Activated CD4-positive, alpha-beta memory T cell treated with anti-CD3 and anti-CD28 coated beads, Interleukin-2, amount 10 ng/mL, durations not matched to agents 7 days and 5 days (primary cell): Measurements from ENCODE around the gene MAN2B2. TPM values are rescaled to one million over a fixed set of nuclear protein-coding genes. Genes with fewer than 3 reads are reported as not detected.

Experiments
- CTCF ChIA-PET: fragments of 350-600 bp; sonication (Branson Sonifier 250); formaldehyde crosslinking; loops from one replicate; lab custom pipeline; 2021; ENCODE audit warnings: antibody characterized with exemption, inconsistent platforms; lab: Charles Lee
- POLR2A ChIA-PET: fragments of 350-600 bp; sonication (Branson Sonifier 250); formaldehyde crosslinking; loops from one replicate; lab custom pipeline; 2021; ENCODE audit warnings: antibody characterized with exemption; lab: Charles Lee
- DNase-seq: peaks from one replicate; pipeline ENCODE4 v3.0.0-alpha.2; 2020
- H3K27ac Mint-ChIP-seq: one replicate; pipeline ENCODE4 v1.8.0; 2021; ENCODE audit warnings: mild to moderate bottlenecking, mixed read lengths
- H3K27me3 Mint-ChIP-seq: one replicate; pipeline ENCODE4 v1.8.0; 2021; ENCODE audit warnings: mixed read lengths
- H3K36me3 Mint-ChIP-seq: one replicate; pipeline ENCODE4 v1.8.0; 2021; ENCODE audit warnings: low read depth, mixed read lengths
- H3K4me1 Mint-ChIP-seq: one replicate; pipeline ENCODE4 v1.8.0; 2021; ENCODE audit warnings: mixed read lengths
- H3K4me3 Mint-ChIP-seq: one replicate; pipeline ENCODE4 v1.8.0; 2021; ENCODE audit warnings: mild to moderate bottlenecking, mixed read lengths
- H3K9me3 Mint-ChIP-seq: one replicate; pipeline ENCODE4 v1.8.0; 2021; ENCODE audit warnings: mixed read lengths
- total RNA-seq, 2 experiments: library from RNA; stranded (reverse); gene quantifications; one replicate each; pipeline ENCODE4 v1.2.3, GENCODE V29; 2021

The MAN2B2 gene
- total RNA-seq, 2 experiments from 2014 or later: 34.8 to 36.3 TPM

- no peaks in the 10 kb centered on the region for H3K9me3 Mint-ChIP-seq
- H3K27ac Mint-ChIP-seq: no peak overlapping the region
- ChIA-PET CTCF (no interaction called here), POLR2A (no interaction called here)
- H3K4me3 Mint-ChIP-seq: no peak overlapping the region
- H3K4me1 Mint-ChIP-seq: no peaks in the 10 kb centered on the region
- DNase-seq: no peak
- peaks cover 6% of the 10 kb centered on the region for H3K36me3 Mint-ChIP-seq
- H3K27me3 Mint-ChIP-seq: no peaks in the 10 kb centered on the region
Observed at GRCh38 chr4:6594826-6595355, 19.9 kb downstream of the MAN2B2 start.

GRCh38 chr4:6595897-6596537, 21.0 kb downstream of the MAN2B2 start:
- Mint-ChIP-seq H3K4me3 (no peak overlapping the region), H3K9me3 (no peaks in the 10 kb centered on the region), H3K36me3 (peaks cover 9% of the 10 kb centered on the region), H3K27ac (no peak overlapping the region), H3K27me3 (no peaks in the 10 kb centered on the region), H3K4me1 (no peaks in the 10 kb centered on the region)
- ChIA-PET CTCF (no interaction called here), POLR2A (no interaction called here)
- no peak for DNase-seq

- Mint-ChIP-seq H3K27me3 (no peaks in the 10 kb centered on the region), H3K4me3 (no peak overlapping the region), H3K27ac (no peak overlapping the region), H3K9me3 (no peaks in the 10 kb centered on the region), H3K4me1 (no peaks in the 10 kb centered on the region), H3K36me3 (peaks cover 16% of the 10 kb centered on the region)
- DNase-seq: no peak
- POLR2A ChIA-PET: no interaction called here
- CTCF ChIA-PET: no interaction called here
Observed at GRCh38 chr4:6596948-6597347, 22.0 kb downstream of the MAN2B2 start.

- CTCF ChIA-PET: interaction anchor here (1.0 kb wide), 1 partner anchor 377 kb away, joined by 3 read pairs; no protein-coding TSS in a partner anchor
- no peak for DNase-seq
- no peaks in the 10 kb centered on the region for H3K9me3 Mint-ChIP-seq
- H3K4me3 Mint-ChIP-seq: no peak overlapping the region
- H3K27ac Mint-ChIP-seq: no peak overlapping the region
- no peaks in the 10 kb centered on the region for H3K4me1 Mint-ChIP-seq
- POLR2A ChIA-PET: no interaction called here
- no peaks in the 10 kb centered on the region for H3K27me3 Mint-ChIP-seq
- H3K36me3 Mint-ChIP-seq: peaks cover 28% of the 10 kb centered on the region
Observed at GRCh38 chr4:6598127-6598526, 23.1 kb downstream of the MAN2B2 start.

- H3K4me3 Mint-ChIP-seq: no peak overlapping the region
- ChIA-PET POLR2A (no interaction called here), CTCF (no interaction called here)
- no peaks in the 10 kb centered on the region for H3K27me3 Mint-ChIP-seq
- H3K9me3 Mint-ChIP-seq: no peaks in the 10 kb centered on the region
- no peaks in the 10 kb centered on the region for H3K4me1 Mint-ChIP-seq
- DNase-seq: no peak
- peaks cover 33% of the 10 kb centered on the region for H3K36me3 Mint-ChIP-seq
- H3K27ac Mint-ChIP-seq: no peak overlapping the region
Observed at GRCh38 chr4:6598641-6599040, 23.7 kb downstream of the MAN2B2 start.

- no peak for DNase-seq
- peaks cover 58% of the 10 kb centered on the region for H3K36me3 Mint-ChIP-seq
- no peak overlapping the region for H3K27ac Mint-ChIP-seq
- no peak overlapping the region for H3K4me3 Mint-ChIP-seq
- CTCF ChIA-PET: no interaction called here
- H3K4me1 Mint-ChIP-seq: no peaks in the 10 kb centered on the region
- POLR2A ChIA-PET: no interaction called here
- peaks cover 16% of the 10 kb centered on the region for H3K9me3 Mint-ChIP-seq
- no peaks in the 10 kb centered on the region for H3K27me3 Mint-ChIP-seq
Observed at GRCh38 chr4:6601661-6602250, 26.8 kb downstream of the MAN2B2 start.

GRCh38 chr4:6602289-6602688, 27.3 kb downstream of the MAN2B2 start:
- CTCF ChIA-PET: no interaction called here
- peaks cover 63% of the 10 kb centered on the region for H3K36me3 Mint-ChIP-seq

GRCh38 chr4:6603128-6603527, 28.1 kb downstream of the MAN2B2 start:
- Mint-ChIP-seq H3K4me1 (no peaks in the 10 kb centered on the region), H3K9me3 (peaks cover 16% of the 10 kb centered on the region), H3K27me3 (no peaks in the 10 kb centered on the region), H3K27ac (no peak overlapping the region), H3K4me3 (no peak overlapping the region), H3K36me3 (peaks cover 71% of the 10 kb centered on the region)
- no peak for DNase-seq
- POLR2A ChIA-PET: no interaction called here
- CTCF ChIA-PET: no interaction called here

More at GRCh38 chr4:6602289-6602688, 27.3 kb downstream of the MAN2B2 start:
- no peaks in the 10 kb centered on the region for H3K27me3 Mint-ChIP-seq
- no peak for DNase-seq
- no peak overlapping the region for H3K27ac Mint-ChIP-seq
- no peak overlapping the region for H3K4me3 Mint-ChIP-seq
- H3K9me3 Mint-ChIP-seq: peaks cover 16% of the 10 kb centered on the region
- H3K4me1 Mint-ChIP-seq: no peaks in the 10 kb centered on the region
- POLR2A ChIA-PET: no interaction called here

- H3K27ac Mint-ChIP-seq: no peak overlapping the region
- no peak for DNase-seq
- H3K9me3 Mint-ChIP-seq: peaks cover 16% of the 10 kb centered on the region
- H3K4me1 Mint-ChIP-seq: peaks cover 1% of the 10 kb centered on the region
- H3K36me3 Mint-ChIP-seq: peaks cover 83% of the 10 kb centered on the region
- no peak overlapping the region for H3K4me3 Mint-ChIP-seq
- ChIA-PET POLR2A (no interaction called here), CTCF (no interaction called here)
- H3K27me3 Mint-ChIP-seq: no peaks in the 10 kb centered on the region
Observed at GRCh38 chr4:6605114-6605513, 30.1 kb downstream of the MAN2B2 start.

- no peak for DNase-seq
- H3K9me3 Mint-ChIP-seq: peaks cover 16% of the 10 kb centered on the region
- no peak overlapping the region for H3K27ac Mint-ChIP-seq
- peaks cover 1% of the 10 kb centered on the region for H3K4me1 Mint-ChIP-seq
- peaks cover 83% of the 10 kb centered on the region for H3K36me3 Mint-ChIP-seq
- CTCF ChIA-PET: no interaction called here
- H3K4me3 Mint-ChIP-seq: no peak overlapping the region
- no peaks in the 10 kb centered on the region for H3K27me3 Mint-ChIP-seq
- POLR2A ChIA-PET: interaction anchor here (0.9 to 1.3 kb wide), 2 partner anchors 16 to 31 kb away, joined by 3 read pairs; partner anchors contain the start of gene MAN2B2
Observed at GRCh38 chr4:6605605-6606004, 30.6 kb downstream of the MAN2B2 start.

GRCh38 chr4:6606465-6607235, 31.7 kb downstream of the MAN2B2 start:
- H3K36me3 Mint-ChIP-seq: peaks cover 81% of the 10 kb centered on the region
- H3K4me3 Mint-ChIP-seq: no peak overlapping the region
- peaks cover 1% of the 10 kb centered on the region for H3K4me1 Mint-ChIP-seq
- ChIA-PET POLR2A (interaction anchor here (1.3 kb wide), 1 partner anchor 32 kb away, joined by 3 read pairs; the partner anchor contains the start of gene MAN2B2), CTCF (interaction anchor here (0.8 kb wide), 1 partner anchor 110 kb away, joined by 3 read pairs; no protein-coding TSS in a partner anchor)
- H3K9me3 Mint-ChIP-seq: peaks cover 16% of the 10 kb centered on the region
- DNase-seq: no peak
- no peak overlapping the region for H3K27ac Mint-ChIP-seq
- no peaks in the 10 kb centered on the region for H3K27me3 Mint-ChIP-seq

GRCh38 chr4:6607368-6608055, 32.5 kb downstream of the MAN2B2 start:
- no peaks in the 10 kb centered on the region for H3K27me3 Mint-ChIP-seq
- no peak for DNase-seq
- no peak overlapping the region for H3K4me3 Mint-ChIP-seq
- ChIA-PET POLR2A (no interaction called here), CTCF (interaction anchor here (0.8 kb wide), 1 partner anchor 109 kb away, joined by 3 read pairs; no protein-coding TSS in a partner anchor)
- H3K4me1 Mint-ChIP-seq: peaks cover 1% of the 10 kb centered on the region
- peaks cover 16% of the 10 kb centered on the region for H3K9me3 Mint-ChIP-seq
- no peak overlapping the region for H3K27ac Mint-ChIP-seq
- peaks cover 79% of the 10 kb centered on the region for H3K36me3 Mint-ChIP-seq
